Islet precursor cell (in vitro differentiated cells): ENCODE data around the gene YAF2.

Experiments
- DNase-seq: peaks from one replicate; pipeline ENCODE4 v3.0.0-alpha.2; 2018

The YAF2 gene

GRCh38 chr12:42143452-42144157, 94.4 kb downstream of the YAF2 start:
- no peak for DNase-seq

- no peak for DNase-seq
These were observed 96.0 kb downstream of the YAF2 start for GRCh38 chr12:42141981-42142606.

GRCh38 chr12:42140901-42141300, 97.1 kb downstream of the YAF2 start:
- peak; percentile 87 for DNase-seq

GRCh38 chr12:42135259-42135814, 102.7 kb downstream of the YAF2 start:
- DNase-seq: no peak

GRCh38 chr12:42130672-42131402, 107.2 kb downstream of the YAF2 start:
- DNase-seq: no peak

GRCh38 chr12:42129595-42130204, 108.3 kb downstream of the YAF2 start:
- DNase-seq: no peak

- DNase-seq: no peak
These were observed 109.2 kb downstream of the YAF2 start for GRCh38 chr12:42128888-42129287.

GRCh38 chr12:42128327-42128726, 109.7 kb downstream of the YAF2 start:
- no peak for DNase-seq

GRCh38 chr12:42126963-42127362, 111.1 kb downstream of the YAF2 start:
- no peak for DNase-seq

GRCh38 chr12:42125388-42125767, 112.7 kb downstream of the YAF2 start:
- DNase-seq: peak; percentile 64

GRCh38 chr12:42124764-42125387, 113.2 kb downstream of the YAF2 start:
- no peak for DNase-seq

GRCh38 chr12:42119085-42119633, 118.9 kb downstream of the YAF2 start:
- no peak for DNase-seq

- no peak for DNase-seq
These were observed 119.7 kb downstream of the YAF2 start for GRCh38 chr12:42118136-42118879.

- DNase-seq: no peak
These were observed 129.0 kb downstream of the YAF2 start for GRCh38 chr12:42109031-42109430.
